Mucosa of descending colon (tissue), 3 donors: ENCODE data around the gene F12. TPM values are rescaled to one million over a fixed set of nuclear protein-coding genes. Genes with fewer than 3 reads are reported as not detected.
A peak's percentile ranks its signal among the peaks of the same experiment; 100 is the strongest.

Experiments used
- ATAC-seq: fragments of 200-7000 bp; cut with Tn5 transposase; one replicate; pipeline ENCODE4 v1.9.1; 2020; ENCODE audit warnings: mild to moderate bottlenecking, moderate library complexity
- DNase-seq, 3 donors: peaks; one replicate each; pipeline ENCODE4 v3.0.0-alpha.2; 2020
- H3K36me3 ChIP-seq: fragments of 200-600 bp; one replicate; pipeline ENCODE4 v1.8.0; 2021; ENCODE audit warnings: low read depth, mild to moderate bottlenecking
- H3K4me1 ChIP-seq: fragments of 200-600 bp; one replicate; pipeline ENCODE4 v1.8.0; 2021; ENCODE audit warnings: low read depth, mild to moderate bottlenecking
- H3K4me3 ChIP-seq: fragments of 200-600 bp; one replicate; pipeline ENCODE4 v1.8.0; 2021; ENCODE audit warnings: mild to moderate bottlenecking
- H3K9me3 ChIP-seq: fragments of 200-600 bp; one replicate; pipeline ENCODE4 v1.8.0; 2021; ENCODE audit warnings: mild to moderate bottlenecking
- CTCF ChIP-seq: fragments of 200-600 bp; IDR thresholded peaks from one replicate; pipeline ENCODE4 v1.8.0; 2022; ENCODE audit warnings: antibody characterized with exemption, mild to moderate bottlenecking
- intact Hi-C, 2 donors: fragments of 100-400 bp; cut with DNase I in 1 of 2; cut with micrococcal nuclease in 1 of 2; formaldehyde crosslinking; loops; one replicate each; pipeline versions ENCODE4 v1.11.0 to v1.11.1; 2022; cut with DNase I, micrococcal nuclease
- long read RNA-seq, 2 donors: library from polyadenylated mRNA; unstranded; transcript quantifications; one replicate each; pipeline ENCODE4 v2.0.0, GENCODE V29; 2019 to 2021
- total RNA-seq, 3 donors: library from RNA; stranded (reverse); fragmentation: NEBNext Ultra II Directional in 2 of 3; extraction: Animal tissue kit (Norgen Biotek cat#: 25700) in 2 of 3; gene quantifications; one replicate each; pipeline versions ENCODE4 v1.2.1 to v1.2.4, GENCODE V29; 2021 to 2023
- donor health status: DM: no; HTN: no; CAD: no; lungs with moderate emphysema.
- donor health status: DM: no; HTN: no; CAD: no.
- donor health status: DM: no; HTN: yes; CAD: no.

Gene F12
- total RNA-seq: 1 to 10 TPM; 3.0 to 9.2 (median 7.0) TPM
- long read RNA-seq, donor 1, partial matches to known transcripts: 4 of 7 reads
- long read RNA-seq, donor 1, other reads (novel, unspliced or antisense): 1 of 7 reads
- long read RNA-seq, donor 2, transcript F12-205 (4 exons, 1,573 nt): major isoform, 7 of 22 reads
- long read RNA-seq, donor 2, partial matches to known transcripts: 10 of 22 reads
- long read RNA-seq, donor 2, other reads (novel, unspliced or antisense): 3 of 22 reads

GRCh38 chr5:177409043-177409801, at the start of gene F12:
TSS of gene F12 (minus strand) at chr5:177409564. CDS start at chr5:177409527, 37 bp downstream.
- no peak within 1 kb of the TSS for H3K4me3 ChIP-seq
- no peak for TF ChIP-seq CTCF
- intact Hi-C loops: no loop called here
- no peaks in the 10 kb centered on the region for H3K9me3 ChIP-seq
- no peak for DNase-seq
- H3K4me1 ChIP-seq: peaks cover 7% of the 10 kb centered on the region
- H3K36me3 ChIP-seq: no peaks in the 10 kb centered on the region
- ATAC-seq: no peak

GRCh38 chr5:177458912-177459350, 49.6 kb upstream of the F12 start:
- no peak overlapping the region for H3K4me3 ChIP-seq
- H3K4me1 ChIP-seq: peaks cover 10% of the 10 kb centered on the region
- DNase-seq: peak in 1 of 3 donors; percentile 60
- TF ChIP-seq CTCF: no peak
- ATAC-seq: no peak
- no peaks in the 10 kb centered on the region for H3K9me3 ChIP-seq
- intact Hi-C loops: no loop called here
- H3K36me3 ChIP-seq: no peaks in the 10 kb centered on the region

- peak in 1 of 3 donors; percentile 65 for DNase-seq
- intact Hi-C loops: no loop called here
- Histone ChIP-seq H3K4me1 (peaks cover 13% of the 10 kb centered on the region), H3K4me3 (no peak overlapping the region), H3K36me3 (no peaks in the 10 kb centered on the region), H3K9me3 (no peaks in the 10 kb centered on the region)
- no peak for TF ChIP-seq CTCF
- no peak for ATAC-seq
Observed at GRCh38 chr5:177457852-177458681, 48.7 kb upstream of the F12 start.

GRCh38 chr5:177456976-177457851, 47.9 kb upstream of the F12 start:
- intact Hi-C loops: no loop called here
- Histone ChIP-seq H3K4me1 (peaks cover 13% of the 10 kb centered on the region), H3K9me3 (no peaks in the 10 kb centered on the region), H3K4me3 (no peak overlapping the region), H3K36me3 (no peaks in the 10 kb centered on the region)
- ATAC-seq (peak; percentile 57), DNase-seq (peak; percentile 69 to 87 (median 78))
- TF ChIP-seq CTCF: peak; percentile 48

GRCh38 chr5:177456591-177456964, 47.2 kb upstream of the F12 start:
- H3K9me3 ChIP-seq: no peaks in the 10 kb centered on the region
- no peak overlapping the region for H3K4me3 ChIP-seq
- intact Hi-C loops: no loop called here
- no peak for ATAC-seq
- H3K4me1 ChIP-seq: peaks cover 13% of the 10 kb centered on the region
- H3K36me3 ChIP-seq: no peaks in the 10 kb centered on the region
- DNase-seq: peak in 2 of 3 donors; percentile 54 to 69
- no peak for TF ChIP-seq CTCF
